SK-N-SH treated with all-trans-retinoic acid at 6 μM for 48 hours (cell line): ENCODE results near the gene KRTAP9-7.

Source experiments
- ATAC-seq: fragments of 200-7000 bp; cut with Tn5 transposase; 3 replicates; pipeline ENCODE4 v1.9.1; 2020; ENCODE audit warnings: mild to moderate bottlenecking, moderate library complexity
- ARNTL ChIP-seq: fragments of 450-650 bp; formaldehyde crosslinking; IDR thresholded peaks from 2 replicates; pipeline ENCODE4 v1.5.0; 2020; ENCODE audit warnings: low read depth, mild to moderate bottlenecking, moderate library complexity, borderline replicate concordance
- BACH2 ChIP-seq: fragments of 250-450 bp; sonication (Bioruptor Pico); IDR thresholded peaks from 2 replicates; pipeline ENCODE4 v1.9.0; 2021; ENCODE audit warnings: mild to moderate bottlenecking, borderline replicate concordance
- GLIS3 ChIP-seq: fragments of 250-450 bp; sonication (Bioruptor Pico); IDR thresholded peaks from 2 replicates; pipeline ENCODE4 v1.5.0; 2020; ENCODE audit warnings: mild to moderate bottlenecking, moderate library complexity
- ISL1 ChIP-seq: fragments of 250-450 bp; sonication (Bioruptor Pico); IDR thresholded peaks from 2 replicates; pipeline ENCODE4 v2.1.2; 2022; ENCODE audit warnings: mild to moderate bottlenecking, moderate library complexity
- OSR1 ChIP-seq: fragments of 250-450 bp; sonication (Bioruptor Pico); IDR thresholded peaks from 2 replicates; pipeline ENCODE4 v1.8.0; 2022; ENCODE audit warnings: moderate library complexity, mild to moderate bottlenecking, inconsistent platforms
- RARB ChIP-seq: fragments of 250-450 bp; sonication (Bioruptor Pico); IDR thresholded peaks from 2 replicates; pipeline ENCODE4 v1.8.0; 2021; ENCODE audit warnings: mild to moderate bottlenecking, moderate library complexity
- SNAI2 ChIP-seq: fragments of 250-450 bp; sonication (Bioruptor Pico); IDR thresholded peaks from 2 replicates; pipeline ENCODE4 v1.5.0; 2020; ENCODE audit warnings: mild to moderate bottlenecking, moderate library complexity
- TCF4 ChIP-seq: fragments of 250-450 bp; sonication (Bioruptor Pico); IDR thresholded peaks from 2 replicates; pipeline ENCODE4 v1.8.0; 2021; ENCODE audit warnings: mild to moderate bottlenecking, moderate library complexity, borderline replicate concordance
- TOX ChIP-seq: fragments of 250-450 bp; sonication (Bioruptor Pico); IDR thresholded peaks from 2 replicates; pipeline ENCODE4 v1.8.0; 2021; ENCODE audit warnings: mild to moderate bottlenecking, moderate library complexity, borderline replicate concordance
- TSHZ2 ChIP-seq: fragments of 250-450 bp; sonication (Bioruptor Pico); IDR thresholded peaks from 2 replicates; pipeline ENCODE4 v1.5.0; 2020; ENCODE audit warnings: mild to moderate bottlenecking, moderate library complexity
- ZC3H10 ChIP-seq: fragments of 250-450 bp; sonication (Bioruptor Pico); IDR thresholded peaks from 2 replicates; pipeline ENCODE4 v1.5.1; 2021; ENCODE audit warnings: mild to moderate bottlenecking, moderate library complexity
- ZFP3 ChIP-seq: fragments of 250-450 bp; sonication (Bioruptor Pico); IDR thresholded peaks from 2 replicates; pipeline ENCODE4 v1.5.0; 2020; ENCODE audit warnings: mild to moderate bottlenecking, moderate library complexity
- ZFP30 ChIP-seq: fragments of 450-650 bp; formaldehyde crosslinking; IDR thresholded peaks from 2 replicates; pipeline ENCODE4 v1.5.0; 2022; ENCODE audit warnings: mild to moderate bottlenecking, moderate library complexity
- ZNF565 ChIP-seq: fragments of 450-650 bp; formaldehyde crosslinking; conservative IDR thresholded peaks from 2 replicates; pipeline ENCODE4 v1.5.0; 2020; ENCODE audit warnings: low read depth, mild to moderate bottlenecking, moderate library complexity
- ZNF70 ChIP-seq: fragments of 450-650 bp; formaldehyde crosslinking; IDR thresholded peaks from 2 replicates; pipeline ENCODE4 v1.5.0; 2020; ENCODE audit warnings: mild to moderate bottlenecking, moderate library complexity
- ZNF8 ChIP-seq: fragments of 450-650 bp; formaldehyde crosslinking; IDR thresholded peaks from 2 replicates; pipeline ENCODE4 v1.5.0; 2020; ENCODE audit warnings: mild to moderate bottlenecking, moderate library complexity
- TF ChIP-seq, protein P1 (sequence below): fragments of 250-450 bp; sonication (Bioruptor Pico); IDR thresholded peaks from 2 replicates; pipeline ENCODE4 v1.5.1; 2021; ENCODE audit warnings: mild to moderate bottlenecking, moderate library complexity
- TF ChIP-seq, protein P2 (sequence below): fragments of 250-450 bp; sonication (Bioruptor Pico); IDR thresholded peaks from 2 replicates; pipeline ENCODE4 v1.5.1; 2020; ENCODE audit warnings: low read depth, mild to moderate bottlenecking, moderate library complexity

KRTAP9-7 gene

DNA sequence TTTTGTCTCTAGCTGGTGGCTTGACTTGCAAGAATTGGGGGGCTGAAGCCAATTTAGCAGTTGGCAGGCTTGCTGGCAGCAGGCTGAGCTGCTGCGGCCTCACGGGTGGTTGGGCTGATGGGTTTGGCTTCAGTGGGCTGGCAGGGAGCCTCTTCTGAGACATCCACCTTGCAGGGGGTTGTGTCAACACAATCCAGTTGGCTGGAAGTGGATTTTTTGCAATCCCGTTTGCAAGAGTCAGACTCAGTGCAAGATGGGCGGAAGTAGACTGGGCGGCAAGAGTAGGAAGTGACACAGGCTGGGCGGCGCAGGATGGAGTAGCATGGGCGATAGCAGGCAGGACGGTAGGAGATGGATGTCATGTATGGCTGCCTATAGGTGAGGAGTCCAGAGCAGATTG lies 32.1 kb downstream of the KRTAP9-7 start:
- no peak for ATAC-seq
- TF ChIP-seq GLIS3 (no peak), TCF4 (CRISPR knock-in tag) (no peak)
- TF ChIP-seq, protein P1, sequence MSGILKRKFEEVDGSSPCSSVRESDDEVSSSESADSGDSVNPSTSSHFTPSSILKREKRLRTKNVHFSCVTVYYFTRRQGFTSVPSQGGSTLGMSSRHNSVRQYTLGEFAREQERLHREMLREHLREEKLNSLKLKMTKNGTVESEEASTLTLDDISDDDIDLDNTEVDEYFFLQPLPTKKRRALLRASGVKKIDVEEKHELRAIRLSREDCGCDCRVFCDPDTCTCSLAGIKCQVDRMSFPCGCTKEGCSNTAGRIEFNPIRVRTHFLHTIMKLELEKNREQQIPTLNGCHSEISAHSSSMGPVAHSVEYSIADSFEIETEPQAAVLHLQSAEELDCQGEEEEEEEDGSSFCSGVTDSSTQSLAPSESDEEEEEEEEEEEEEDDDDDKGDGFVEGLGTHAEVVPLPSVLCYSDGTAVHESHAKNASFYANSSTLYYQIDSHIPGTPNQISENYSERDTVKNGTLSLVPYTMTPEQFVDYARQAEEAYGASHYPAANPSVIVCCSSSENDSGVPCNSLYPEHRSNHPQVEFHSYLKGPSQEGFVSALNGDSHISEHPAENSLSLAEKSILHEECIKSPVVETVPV (CRISPR knock-in tag) = no peak

DNA sequence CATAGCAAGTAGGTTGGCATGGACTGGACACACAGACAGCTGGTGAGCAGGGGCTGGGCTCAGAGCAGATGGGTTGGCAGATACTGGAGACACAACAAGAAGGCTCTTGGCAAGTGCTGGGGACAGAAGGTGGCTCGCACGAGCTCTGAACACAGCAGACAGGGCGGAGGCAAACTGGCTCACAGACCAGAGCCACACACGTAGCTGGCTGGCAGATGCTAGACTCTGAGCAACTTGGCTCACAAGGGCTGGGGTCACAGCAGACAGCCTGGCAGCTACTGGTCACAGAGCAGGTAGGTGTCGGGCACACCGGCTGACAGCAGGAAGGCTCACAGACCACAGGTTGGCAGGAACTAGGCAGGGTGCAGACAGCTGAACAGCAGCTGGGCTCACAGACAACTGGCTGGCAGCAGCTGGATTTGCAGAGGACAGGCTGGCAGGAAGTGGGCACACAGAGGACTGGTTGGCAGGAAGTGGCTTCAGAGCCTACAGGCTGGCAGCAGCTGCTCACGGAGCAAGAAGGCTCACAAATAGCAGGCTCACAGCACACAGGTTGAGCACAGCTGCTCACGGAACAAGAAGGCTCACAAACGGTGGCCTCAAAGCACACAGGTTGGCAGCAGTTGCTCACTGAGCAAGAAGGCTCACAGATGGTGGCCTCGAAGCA lies 32.9 kb downstream of the KRTAP9-7 start:
- no peak for ATAC-seq
- TF ChIP-seq, protein P1 (CRISPR knock-in tag) = no peak
- TF ChIP-seq ZNF70 (CRISPR knock-in tag) = no peak
- no peak for TF ChIP-seq TOX (CRISPR knock-in tag)
- TF ChIP-seq ZFP30 (CRISPR knock-in tag) = no peak
- no peak for TF ChIP-seq BACH2 (CRISPR knock-in tag)
- no peak for TF ChIP-seq GLIS3
- no peak for TF ChIP-seq ZNF565
- TF ChIP-seq, protein P2, sequence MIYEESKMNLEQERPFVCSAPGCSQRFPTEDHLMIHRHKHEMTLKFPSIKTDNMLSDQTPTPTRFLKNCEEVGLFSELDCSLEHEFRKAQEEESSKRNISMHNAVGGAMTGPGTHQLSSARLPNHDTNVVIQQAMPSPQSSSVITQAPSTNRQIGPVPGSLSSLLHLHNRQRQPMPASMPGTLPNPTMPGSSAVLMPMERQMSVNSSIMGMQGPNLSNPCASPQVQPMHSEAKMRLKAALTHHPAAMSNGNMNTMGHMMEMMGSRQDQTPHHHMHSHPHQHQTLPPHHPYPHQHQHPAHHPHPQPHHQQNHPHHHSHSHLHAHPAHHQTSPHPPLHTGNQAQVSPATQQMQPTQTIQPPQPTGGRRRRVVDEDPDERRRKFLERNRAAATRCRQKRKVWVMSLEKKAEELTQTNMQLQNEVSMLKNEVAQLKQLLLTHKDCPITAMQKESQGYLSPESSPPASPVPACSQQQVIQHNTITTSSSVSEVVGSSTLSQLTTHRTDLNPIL (CRISPR knock-in tag) = no peak
- no peak for TF ChIP-seq TSHZ2

DNA sequence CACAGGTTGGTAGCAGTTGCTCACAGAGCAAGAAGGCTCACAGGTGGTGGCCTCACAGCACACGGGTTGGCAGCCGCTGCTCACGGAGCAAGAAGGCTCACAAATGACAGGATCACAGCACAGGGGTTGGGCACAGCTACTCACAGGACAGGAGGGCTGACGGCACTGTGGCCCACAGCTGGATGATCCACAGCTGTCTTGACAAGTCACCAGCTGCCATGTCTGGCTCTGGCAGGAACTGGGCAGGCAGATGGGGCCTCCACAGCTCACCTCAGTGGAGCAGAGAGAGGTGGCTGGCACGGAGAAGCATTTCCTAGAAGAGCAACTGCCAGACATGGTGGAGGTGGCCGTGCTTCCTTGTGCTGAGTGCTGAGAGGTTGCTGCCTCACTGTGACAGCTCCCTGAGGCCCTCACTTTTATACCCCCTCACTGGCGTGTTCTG lies 33.4 kb downstream of the KRTAP9-7 start, which contains the start of gene KRTAP16-1:
KRTAP16-1 (minus strand) TSS at position 392 of the 442 bp plus-strand sequence; CDS start at position 336, 56 bp downstream.
- ATAC-seq = no peak
- TF ChIP-seq ISL1 (CRISPR knock-in tag) = no peak

DNA sequence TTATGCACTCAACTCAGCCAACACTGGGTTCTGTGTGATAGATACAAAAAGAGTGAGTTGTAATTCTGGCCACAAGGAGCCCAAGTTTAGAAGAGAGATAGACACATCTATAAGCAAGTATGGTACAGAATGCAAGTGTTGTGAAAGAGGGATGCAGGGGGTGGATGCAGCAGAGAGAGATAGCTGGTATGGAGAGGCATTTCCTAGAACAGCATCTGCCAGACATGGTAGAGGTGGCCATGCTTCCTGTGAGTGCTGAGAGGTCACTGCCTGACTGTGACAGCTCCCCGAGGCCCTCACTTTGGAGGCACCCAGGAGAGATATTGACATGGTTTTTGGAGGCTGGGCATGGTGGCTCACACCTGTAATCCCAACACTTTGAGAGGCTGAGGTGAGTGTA lies 35.6 kb downstream of the KRTAP9-7 start:
- TF ChIP-seq RARB (CRISPR knock-in tag) (no peak), ZNF8 (no peak), GLIS3 (no peak), OSR1 (no peak), TCF4 (CRISPR knock-in tag) (no peak), ARNTL (CRISPR knock-in tag) (no peak), SNAI2 (CRISPR knock-in tag) (no peak), ZNF565 (no peak), TOX (CRISPR knock-in tag) (no peak), ZC3H10 (CRISPR knock-in tag) (no peak), ZFP3 (CRISPR knock-in tag) (no peak), ZNF70 (CRISPR knock-in tag) (no peak), BACH2 (CRISPR knock-in tag) (no peak)
- TF ChIP-seq, protein P1 (CRISPR knock-in tag) = no peak
- TF ChIP-seq, protein P2 (CRISPR knock-in tag) = no peak
- no peak for ATAC-seq
